ENCODE results near the gene DNASE2. TPM values are rescaled to one million over a fixed set of nuclear protein-coding genes. Genes with fewer than 3 reads are reported as not detected.
"Not testable (repeated sequence)": the region's sequence is repeated elsewhere in the genome, so short reads cannot be mapped to it uniquely, and the experiment has no call there.

DNASE2 gene
- total and polyA plus RNA-seq, 2 donors (not counting 1 experiment from before 2014, with no cell fraction given), result 25.1 to 26.6 TPM

DNA sequence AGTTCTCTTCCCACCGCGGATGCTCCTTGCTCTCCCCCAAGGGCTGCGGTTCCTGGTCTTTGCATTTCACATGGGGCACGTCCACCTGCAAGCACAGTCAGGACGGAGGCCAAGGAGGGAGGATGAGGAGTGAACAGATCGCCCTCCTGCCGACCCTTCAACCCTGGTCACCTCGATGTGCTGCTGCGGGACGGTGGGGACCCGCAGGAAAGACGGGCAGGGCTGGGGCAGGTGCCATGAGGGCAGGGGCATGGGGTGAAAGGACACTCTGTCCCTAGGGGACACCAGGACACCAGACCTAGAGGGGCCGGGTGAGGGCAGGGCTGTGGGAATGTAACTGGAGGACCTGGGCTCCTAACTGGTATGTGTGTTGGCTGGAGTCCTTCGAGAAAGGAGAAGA, 37.0 kb upstream of the DNASE2 start:
- H3K4me3 ChIP-seq (replicated peaks in 1 of 4; ENCODE audit: control extremely low read depth in 1 of 4, insufficient read depth in 1 of 4, low read depth in 3 of 4, low read length in 4 of 4), result no peak overlapping the region
- H4K20me1 ChIP-seq (ENCODE audit: control insufficient read depth, extremely low read depth, insufficient read depth, low read length), result no peaks in the 10 kb centered on the region
- peaks cover 3% of the 10 kb centered on the region for H3K36me3 ChIP-seq (ENCODE audit: control insufficient read depth, insufficient read depth, low read length)
- no peak overlapping the region for H3K4me2 ChIP-seq (ENCODE audit: extremely low read depth, insufficient read depth, low read length)
- H3K9ac ChIP-seq (ENCODE audit: insufficient read depth, low read length), result no peak overlapping the region
- no peak for DNase-seq (ENCODE audit: low read depth in 2 of 2)
- no peaks in the 10 kb centered on the region for H3K27me3 ChIP-seq (ENCODE audit: control insufficient read depth, insufficient read depth, low read length)
- H3K79me2 ChIP-seq (ENCODE audit: control insufficient read depth, insufficient read depth, low read length), result no peaks in the 10 kb centered on the region
- H3K4me1 ChIP-seq (ENCODE audit: control insufficient read depth, extremely low read depth, insufficient read depth, low read length), result peaks cover 3% of the 10 kb centered on the region
- TF ChIP-seq, protein P1, sequence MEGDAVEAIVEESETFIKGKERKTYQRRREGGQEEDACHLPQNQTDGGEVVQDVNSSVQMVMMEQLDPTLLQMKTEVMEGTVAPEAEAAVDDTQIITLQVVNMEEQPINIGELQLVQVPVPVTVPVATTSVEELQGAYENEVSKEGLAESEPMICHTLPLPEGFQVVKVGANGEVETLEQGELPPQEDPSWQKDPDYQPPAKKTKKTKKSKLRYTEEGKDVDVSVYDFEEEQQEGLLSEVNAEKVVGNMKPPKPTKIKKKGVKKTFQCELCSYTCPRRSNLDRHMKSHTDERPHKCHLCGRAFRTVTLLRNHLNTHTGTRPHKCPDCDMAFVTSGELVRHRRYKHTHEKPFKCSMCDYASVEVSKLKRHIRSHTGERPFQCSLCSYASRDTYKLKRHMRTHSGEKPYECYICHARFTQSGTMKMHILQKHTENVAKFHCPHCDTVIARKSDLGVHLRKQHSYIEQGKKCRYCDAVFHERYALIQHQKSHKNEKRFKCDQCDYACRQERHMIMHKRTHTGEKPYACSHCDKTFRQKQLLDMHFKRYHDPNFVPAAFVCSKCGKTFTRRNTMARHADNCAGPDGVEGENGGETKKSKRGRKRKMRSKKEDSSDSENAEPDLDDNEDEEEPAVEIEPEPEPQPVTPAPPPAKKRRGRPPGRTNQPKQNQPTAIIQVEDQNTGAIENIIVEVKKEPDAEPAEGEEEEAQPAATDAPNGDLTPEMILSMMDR (conservative IDR thresholded peaks at IDR 0.05 in 1 of 2, IDR thresholded peaks at IDR 0.05 in 1 of 2; ENCODE audit: low read depth in 1 of 2, low read length in 2 of 2), result no peak
- no peak for TF ChIP-seq EZH2 (IDR thresholded peaks at IDR 0.05; ENCODE audit: low read length, missing control alignments)
- no peak overlapping the region for H3K27ac ChIP-seq (ENCODE audit: insufficient read depth, low read length)
- H3K9me3 ChIP-seq (ENCODE audit: control insufficient read depth, insufficient read depth, low read depth, low read length), result no peaks in the 10 kb centered on the region
- no peak overlapping the region for H2AFZ ChIP-seq (ENCODE audit: low read length)

DNA sequence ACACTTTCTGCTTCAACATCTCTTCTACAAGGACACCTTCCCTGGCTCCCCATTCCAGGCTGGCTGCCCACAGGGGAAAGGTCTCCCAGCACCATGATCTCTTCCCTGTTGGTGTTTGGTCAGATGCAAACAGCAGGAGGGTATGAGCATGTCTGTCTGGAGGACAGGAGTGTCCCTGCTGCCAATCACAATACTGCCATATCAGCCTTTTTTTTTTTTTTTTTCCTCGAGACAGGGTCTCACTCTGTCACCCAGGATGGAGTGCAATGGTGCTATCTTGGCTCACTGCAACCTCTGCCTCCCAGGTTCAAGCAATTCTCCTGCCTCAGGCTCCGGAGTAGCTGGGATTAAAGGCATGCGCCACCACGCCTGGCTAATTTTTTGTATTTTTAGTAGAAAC, 34.6 kb upstream of the DNASE2 start:
- not testable (repeated sequence) for H3K4me1 ChIP-seq (ENCODE audit: control insufficient read depth, extremely low read depth, insufficient read depth, low read length)

DNA sequence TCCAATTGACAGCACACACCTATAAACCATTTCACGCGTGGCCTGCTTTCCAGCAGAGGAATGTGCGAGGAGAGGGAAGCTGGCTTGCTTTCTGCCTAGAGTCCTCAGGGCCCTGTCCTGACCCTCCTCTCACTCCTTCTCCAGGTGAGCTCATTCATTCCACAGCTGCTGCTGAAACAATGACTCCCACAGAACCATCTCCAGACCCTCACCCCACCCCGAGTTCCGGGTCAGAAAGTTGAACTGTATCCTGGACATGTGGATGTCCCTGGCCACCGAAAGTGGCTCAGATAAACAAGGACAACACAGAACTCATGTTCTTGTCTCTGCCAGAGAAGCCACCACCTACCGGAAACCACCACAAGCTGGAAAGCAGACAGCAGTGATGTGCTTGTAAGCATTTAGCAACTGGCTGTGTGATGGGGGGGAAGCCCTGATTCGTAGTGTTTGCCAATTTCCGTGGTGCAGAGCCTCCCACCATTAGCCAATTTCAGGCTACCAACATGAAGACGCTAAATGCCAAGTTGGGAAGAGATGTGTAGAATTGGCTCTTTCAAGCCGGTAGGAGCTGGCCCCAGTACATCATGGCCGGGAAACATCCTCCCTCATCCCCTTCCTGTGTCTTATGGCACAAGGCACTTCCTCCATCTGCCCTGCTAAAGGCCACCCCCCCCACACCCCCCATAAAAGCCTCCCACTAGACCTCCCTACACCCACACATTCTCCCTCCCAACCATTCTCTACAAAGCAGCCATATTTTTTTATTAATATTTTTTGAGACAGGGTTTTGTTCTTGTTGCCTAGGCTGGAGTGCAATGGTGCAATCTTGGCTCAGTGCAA, 32.8 kb upstream of the DNASE2 start:
- no peak overlapping the region for H3K4me2 ChIP-seq (ENCODE audit: extremely low read depth, insufficient read depth, low read length)
- no peaks in the 10 kb centered on the region for H3K27me3 ChIP-seq (ENCODE audit: control insufficient read depth, insufficient read depth, low read length)
- H3K9ac ChIP-seq (ENCODE audit: insufficient read depth, low read length), result no peak overlapping the region
- no peaks in the 10 kb centered on the region for H3K79me2 ChIP-seq (ENCODE audit: control insufficient read depth, insufficient read depth, low read length)
- H3K27ac ChIP-seq (ENCODE audit: insufficient read depth, low read length), result no peak overlapping the region
- peak; percentile 37 to 43 for DNase-seq (ENCODE audit: low read depth in 2 of 2)
- H4K20me1 ChIP-seq (ENCODE audit: control insufficient read depth, extremely low read depth, insufficient read depth, low read length), result no peaks in the 10 kb centered on the region
- no peak for TF ChIP-seq EZH2 (IDR thresholded peaks at IDR 0.05; ENCODE audit: low read length, missing control alignments)
- TF ChIP-seq, protein P1 (conservative IDR thresholded peaks at IDR 0.05 in 1 of 2, IDR thresholded peaks at IDR 0.05 in 1 of 2; ENCODE audit: low read depth in 1 of 2, low read length in 2 of 2), result no peak
- peak overlapping the region; percentile 2 for H2AFZ ChIP-seq (ENCODE audit: low read length)
- H3K36me3 ChIP-seq (ENCODE audit: control insufficient read depth, insufficient read depth, low read length), result no peaks in the 10 kb centered on the region
- H3K4me3 ChIP-seq (replicated peaks in 1 of 4; ENCODE audit: control extremely low read depth in 1 of 4, insufficient read depth in 1 of 4, low read depth in 3 of 4, low read length in 4 of 4), result no peak overlapping the region
- H3K9me3 ChIP-seq (ENCODE audit: control insufficient read depth, insufficient read depth, low read depth, low read length), result no peaks in the 10 kb centered on the region
- H3K4me1 ChIP-seq (ENCODE audit: control insufficient read depth, extremely low read depth, insufficient read depth, low read length), result peaks cover 8% of the 10 kb centered on the region

More for the DNA sequence above, 34.6 kb upstream of the DNASE2 start:
- H2AFZ ChIP-seq (ENCODE audit: low read length); DNase-seq (ENCODE audit: low read depth in 2 of 2); H3K36me3 ChIP-seq (ENCODE audit: control insufficient read depth, insufficient read depth, low read length); H3K4me2 ChIP-seq (ENCODE audit: extremely low read depth, insufficient read depth, low read length); H3K9me3 ChIP-seq (ENCODE audit: control insufficient read depth, insufficient read depth, low read depth, low read length); H3K4me3 ChIP-seq (replicated peaks in 1 of 4; ENCODE audit: control extremely low read depth in 1 of 4, insufficient read depth in 1 of 4, low read depth in 3 of 4, low read length in 4 of 4); H3K79me2 ChIP-seq (ENCODE audit: control insufficient read depth, insufficient read depth, low read length); H4K20me1 ChIP-seq (ENCODE audit: control insufficient read depth, extremely low read depth, insufficient read depth, low read length); H3K9ac ChIP-seq (ENCODE audit: insufficient read depth, low read length); H3K27ac ChIP-seq (ENCODE audit: insufficient read depth, low read length); H3K27me3 ChIP-seq (ENCODE audit: control insufficient read depth, insufficient read depth, low read length): not testable (repeated sequence)
